ENCODE results near the gene TMEM201.

TMEM201 gene

GRCh38 chr1:9600861-9601834 lies 12.4 kb downstream of the TMEM201 start:
- DNase-seq = no peak

GRCh38 chr1:9601942-9602793 lies 13.5 kb downstream of the TMEM201 start:
- no peak for DNase-seq

GRCh38 chr1:9602794-9603167 lies 14.1 kb downstream of the TMEM201 start:
- DNase-seq = no peak

GRCh38 chr1:9603307-9603706 lies 14.6 kb downstream of the TMEM201 start:
- no peak for DNase-seq

GRCh38 chr1:9603766-9604753 lies 15.3 kb downstream of the TMEM201 start:
- no peak for DNase-seq

- DNase-seq = no peak
These were observed 16.1 kb downstream of the TMEM201 start for GRCh38 chr1:9604836-9605235.

GRCh38 chr1:9605946-9606455 lies 17.3 kb downstream of the TMEM201 start:
- no peak for DNase-seq

- DNase-seq = no peak
These were observed 17.7 kb downstream of the TMEM201 start for GRCh38 chr1:9606458-9606857.

GRCh38 chr1:9606948-9607347 lies 18.2 kb downstream of the TMEM201 start:
- DNase-seq = no peak

- no peak for DNase-seq
These were observed 18.6 kb downstream of the TMEM201 start for GRCh38 chr1:9607352-9607751.

- DNase-seq = no peak
These were observed 21.3 kb downstream of the TMEM201 start for GRCh38 chr1:9609998-9610397.

- DNase-seq = no peak
These were observed 21.8 kb downstream of the TMEM201 start for GRCh38 chr1:9610548-9610947.

GRCh38 chr1:9611716-9612115 lies 23.0 kb downstream of the TMEM201 start:
- DNase-seq = no peak

GRCh38 chr1:9612162-9612845 lies 23.6 kb downstream of the TMEM201 start:
- no peak for DNase-seq

- DNase-seq = no peak
These were observed 24.3 kb downstream of the TMEM201 start for GRCh38 chr1:9612871-9613624.

- no peak for DNase-seq
These were observed 25.1 kb downstream of the TMEM201 start for GRCh38 chr1:9613625-9614299.

GRCh38 chr1:9615316-9616063 lies 26.8 kb downstream of the TMEM201 start:
- no peak for DNase-seq

- DNase-seq = no peak
These were observed 30.4 kb downstream of the TMEM201 start for GRCh38 chr1:9618909-9619679.

- DNase-seq = no peak
These were observed 32.3 kb downstream of the TMEM201 start for GRCh38 chr1:9621032-9621431.

All from DMS79 (cell line).